NCI-H2029 (cell line): Measurements from ENCODE around the gene UPF3A.
A peak's percentile ranks its signal among the peaks of the same experiment; 100 is the strongest.
"Not testable (repeated sequence)": the region's sequence is repeated elsewhere in the genome, so short reads cannot be mapped to it uniquely, and the experiment has no call there.

Experiments
- DNase-seq: peaks from one replicate; lab custom pipeline; 2025; lab: John Stamatoyannopoulos, UW

UPF3A gene

DNA sequence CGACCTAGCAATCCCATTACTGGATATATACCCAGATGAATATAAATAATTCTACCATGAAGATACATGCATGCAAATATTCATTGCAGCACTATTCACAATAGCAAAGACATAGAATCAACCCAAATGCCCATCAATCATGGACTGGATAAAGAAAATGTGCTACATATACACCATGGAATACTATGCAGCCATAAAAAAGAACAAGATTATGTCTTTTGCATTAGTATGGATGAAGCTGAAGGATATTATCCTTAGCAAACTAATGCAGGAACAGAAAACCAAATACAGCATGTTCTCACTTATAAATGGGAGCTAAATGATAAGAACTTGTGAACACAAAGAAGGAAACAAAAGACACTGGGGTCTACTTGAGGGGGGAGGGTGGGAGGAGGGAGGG lies 55.1 kb downstream of the UPF3A start:
- DNase-seq, result not testable (repeated sequence)

DNA sequence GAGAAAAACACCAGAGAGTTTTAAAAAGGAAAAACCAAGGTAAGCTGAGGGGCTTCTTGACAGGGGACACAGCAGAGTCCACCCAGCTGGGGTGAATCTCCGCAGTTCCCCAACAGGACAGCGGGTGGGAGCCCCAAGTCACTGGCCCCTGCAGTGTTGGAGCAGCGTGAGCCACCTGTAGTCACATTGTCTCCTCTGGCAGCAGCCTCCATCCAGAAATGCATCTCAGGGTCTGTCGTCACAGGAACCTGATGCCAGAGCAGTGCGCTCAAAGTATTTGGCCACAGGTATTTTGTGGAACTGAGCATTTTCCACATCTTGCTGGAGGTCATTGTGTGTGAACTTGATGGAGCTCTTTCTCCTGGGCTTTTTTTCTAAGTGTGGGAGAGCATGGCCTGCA lies 57.6 kb downstream of the UPF3A start:
- DNase-seq, result no peak

DNA sequence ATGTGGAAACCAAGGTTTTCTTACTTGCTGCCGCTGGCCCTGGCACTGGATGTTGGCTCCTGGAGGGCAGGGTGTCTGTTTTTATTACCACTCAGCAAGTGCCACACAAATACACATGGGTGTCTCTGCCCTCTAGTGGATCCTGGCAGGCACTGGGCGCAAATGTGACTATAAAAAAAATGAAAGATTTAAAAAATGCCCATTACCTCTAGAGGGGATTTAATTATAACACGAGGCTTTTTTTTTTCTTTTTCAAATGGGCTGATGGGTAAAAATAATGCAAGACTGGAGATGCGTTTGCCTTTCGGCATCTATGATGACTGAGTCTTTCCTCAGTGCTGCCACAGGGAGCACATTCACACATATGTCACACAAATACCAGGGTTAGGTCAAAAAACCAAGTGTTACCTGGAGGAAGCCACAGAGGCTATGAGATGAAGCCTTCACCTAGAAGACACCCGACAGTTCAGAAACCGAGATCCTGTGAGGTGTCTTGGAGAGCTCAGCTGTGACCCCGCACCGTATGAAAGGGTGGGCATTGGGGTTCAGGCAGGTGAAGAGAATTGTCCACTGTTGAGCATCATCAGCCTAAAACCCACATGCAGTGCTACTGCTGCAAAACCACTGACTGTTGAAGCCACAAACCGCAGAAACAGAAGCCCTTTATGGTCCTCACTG lies 58.6 kb downstream of the UPF3A start:
- peak; percentile 50 for DNase-seq

DNA sequence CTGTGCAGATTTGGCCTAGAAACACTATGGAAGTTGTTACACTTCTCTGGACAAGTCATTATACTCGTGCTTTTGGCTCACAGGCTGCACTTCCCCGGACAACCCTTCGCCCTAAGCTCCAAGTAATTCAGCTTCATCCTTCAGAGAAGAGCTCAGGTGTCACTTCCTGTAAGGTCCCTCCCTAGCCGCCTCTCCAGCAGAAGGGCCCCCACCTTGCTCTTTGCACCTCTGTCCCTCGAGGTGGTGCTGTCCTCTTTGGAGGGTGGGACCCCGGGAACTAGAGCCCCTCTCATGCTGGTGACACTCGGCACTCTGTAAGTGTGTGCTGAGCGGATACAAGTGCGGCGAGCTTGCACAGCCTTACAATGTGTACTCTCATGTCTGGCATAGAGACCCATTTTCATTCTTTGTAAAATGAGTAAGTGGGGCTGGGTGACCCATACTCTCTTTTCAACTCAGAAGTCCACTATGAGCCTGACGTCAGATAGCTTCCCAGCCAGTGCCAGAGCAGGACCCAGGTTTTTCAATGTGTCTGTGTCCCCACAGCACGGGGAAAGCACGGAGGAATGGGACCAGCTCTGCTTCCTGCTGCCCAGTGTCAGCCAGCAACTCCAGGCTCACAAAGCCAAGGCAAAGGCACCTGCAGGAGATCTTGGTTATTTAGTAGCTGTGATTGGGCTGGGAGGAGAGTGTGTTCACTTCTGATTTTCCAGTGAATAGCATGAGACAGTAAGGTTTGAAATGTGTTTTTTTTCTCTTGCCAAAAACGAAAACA lies 59.8 kb downstream of the UPF3A start:
- DNase-seq, result no peak

DNA sequence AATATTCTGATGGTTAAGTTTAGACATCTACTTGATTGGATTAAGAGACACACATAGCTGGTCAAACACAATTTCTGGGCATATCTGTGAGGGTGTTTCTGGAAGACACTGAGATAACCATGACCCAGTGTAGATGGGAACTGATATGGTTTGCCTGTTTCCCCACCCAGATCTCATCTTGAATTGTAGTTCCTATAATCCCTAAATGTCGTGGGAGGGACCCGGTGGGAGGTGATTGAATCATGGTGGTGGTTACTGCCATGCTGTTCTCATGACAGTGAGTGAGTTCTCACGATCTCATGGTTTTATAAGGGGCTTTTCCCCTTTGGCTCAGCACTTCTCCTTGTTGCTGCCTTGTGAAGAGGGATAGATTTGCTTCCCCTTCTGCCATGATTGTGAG lies 65.9 kb downstream of the UPF3A start:
- DNase-seq, result not testable (repeated sequence)

DNA sequence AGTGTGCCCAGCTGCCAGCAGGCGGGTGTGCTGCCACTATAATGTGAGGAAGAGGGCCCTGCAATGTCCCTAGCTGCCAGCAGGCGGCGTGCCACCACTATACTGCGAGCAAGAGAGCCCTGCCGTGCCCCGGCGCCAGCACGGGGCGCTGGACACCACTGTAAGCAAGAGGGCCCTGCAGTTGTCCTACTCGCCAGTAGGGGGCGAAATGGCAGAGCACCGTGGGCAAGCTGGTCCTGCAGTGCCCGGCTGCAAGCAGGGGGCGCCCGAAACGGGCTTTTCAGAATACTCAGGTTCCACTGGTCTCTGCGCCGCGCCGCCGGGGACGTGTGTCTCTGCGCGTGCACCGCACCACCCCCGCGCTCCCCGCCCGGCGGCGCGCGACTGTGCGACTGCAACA lies 71.4 kb downstream of the UPF3A start:
- DNase-seq, result not testable (repeated sequence)

DNA sequence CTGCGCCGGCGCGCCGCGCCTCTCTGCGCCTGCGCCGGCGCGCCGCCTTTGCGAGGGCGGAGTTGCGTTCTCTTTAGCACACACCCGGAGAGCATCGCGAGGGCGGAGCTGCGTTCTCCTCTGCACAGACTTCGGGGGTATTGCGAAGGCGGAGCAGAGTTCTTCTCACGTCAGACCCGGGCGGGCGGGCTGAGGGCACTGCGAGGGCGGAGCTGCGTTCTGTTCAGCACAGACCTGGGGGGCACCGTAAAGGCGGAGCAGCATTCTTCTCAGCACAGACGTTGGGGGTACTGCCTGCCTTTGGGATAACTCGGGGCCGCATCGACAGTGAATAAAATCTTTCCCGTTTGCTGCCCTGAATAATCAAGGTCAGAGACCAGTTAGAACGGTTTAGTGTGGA lies 72.0 kb downstream of the UPF3A start:
- DNase-seq, result not testable (repeated sequence)
